NCI-H2171 (cell line): ENCODE measurements around the gene CDC42BPA.

Source experiments
- DNase-seq: peaks from one replicate; lab custom pipeline; 2025; lab: John Stamatoyannopoulos, UW

The CDC42BPA gene

DNA sequence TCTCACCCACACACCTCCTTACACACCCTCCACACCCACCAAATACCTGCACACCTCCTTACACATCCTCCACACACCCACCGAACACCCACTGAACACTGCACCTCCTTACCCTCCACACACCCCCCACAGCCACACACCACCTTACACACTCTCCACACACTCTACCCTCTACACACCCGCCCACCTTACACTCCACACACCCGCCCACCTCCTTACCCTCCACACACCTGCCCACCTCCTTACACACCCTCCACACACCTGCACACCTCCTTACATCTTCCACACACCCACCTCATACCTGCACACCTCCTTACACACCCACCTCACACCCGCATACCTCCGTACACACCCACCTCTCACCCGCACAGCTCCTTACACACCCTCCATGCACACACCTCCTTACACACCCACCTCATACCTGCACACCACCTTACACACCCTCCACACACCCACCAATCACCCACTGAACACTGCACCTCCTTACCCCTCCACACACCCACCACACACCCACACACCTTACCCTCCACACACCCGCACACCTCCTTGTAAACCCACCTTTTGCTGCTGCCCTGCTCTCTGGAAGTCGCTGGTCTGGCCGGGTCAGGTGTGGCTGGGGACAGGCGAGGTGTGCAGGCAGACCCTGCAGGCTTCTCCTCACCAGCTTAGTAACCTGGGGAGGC lies 339.7 kb downstream of the CDC42BPA start:
- no peak for DNase-seq

DNA sequence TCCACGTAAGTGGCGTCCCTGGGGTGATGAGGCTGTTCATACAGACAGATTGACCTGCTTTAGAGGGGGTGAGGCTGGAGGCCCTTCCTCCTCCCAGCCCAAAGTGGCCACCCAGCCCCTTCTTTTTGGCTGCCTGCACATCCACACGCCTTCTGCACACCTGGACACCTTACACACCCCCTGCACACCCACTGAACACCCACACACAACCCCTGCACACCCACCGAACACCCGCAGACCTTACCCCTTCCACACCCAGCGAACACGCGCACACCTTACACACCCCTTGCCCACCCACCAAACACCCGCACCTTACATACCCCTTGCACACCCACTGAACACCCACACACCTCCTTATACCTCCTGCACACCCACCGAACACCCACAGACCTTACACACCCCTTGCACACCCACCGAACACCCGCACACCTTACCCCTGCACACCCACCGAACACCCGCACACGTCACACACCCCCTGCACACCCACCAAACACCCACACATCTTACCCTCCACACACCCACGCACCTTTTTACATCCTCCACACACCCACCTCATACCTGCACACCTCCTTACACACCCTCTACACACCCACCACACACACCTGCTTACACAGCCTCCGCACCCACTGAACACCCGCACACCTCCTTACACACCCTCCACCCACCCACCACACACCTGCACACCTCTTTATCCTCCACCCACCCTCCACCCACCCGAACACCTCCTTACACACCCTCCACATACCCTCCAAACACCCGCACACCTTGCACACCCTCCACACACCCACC lies 340.5 kb downstream of the CDC42BPA start:
- DNase-seq = no peak

DNA sequence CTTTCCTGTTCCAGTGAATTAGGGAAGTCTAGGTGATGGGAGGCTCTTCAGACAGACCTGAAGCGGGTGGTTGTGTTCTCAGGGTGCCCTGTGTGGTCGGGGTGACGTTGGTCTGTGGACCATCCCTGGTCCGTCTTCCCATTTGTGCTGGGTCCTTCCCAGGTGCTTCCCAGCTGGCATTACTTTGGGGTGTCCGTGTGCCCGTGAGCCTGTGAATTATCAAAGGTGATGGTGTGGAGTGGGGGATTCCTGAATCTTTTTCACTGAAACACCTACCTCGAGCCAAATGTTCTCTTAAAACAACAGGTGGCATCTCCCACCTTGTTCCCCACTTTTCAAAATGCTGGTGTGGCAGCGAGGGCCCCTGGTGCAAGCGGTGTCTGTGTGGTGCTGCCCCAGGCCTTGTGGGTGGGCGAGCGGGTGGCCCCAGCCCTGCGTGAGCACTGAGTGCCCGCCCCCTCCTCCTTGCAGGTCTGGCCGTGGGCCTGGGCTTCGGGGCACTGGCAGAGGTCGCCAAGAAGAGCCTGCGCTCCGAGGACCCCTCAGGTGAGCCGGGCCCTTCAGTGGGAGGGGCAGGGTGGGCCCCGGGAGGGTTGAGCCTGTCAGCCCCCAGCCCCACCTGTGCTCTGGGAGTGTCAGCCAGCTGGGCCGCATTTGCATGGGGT lies 341.2 kb downstream of the CDC42BPA start:
- DNase-seq = no peak

DNA sequence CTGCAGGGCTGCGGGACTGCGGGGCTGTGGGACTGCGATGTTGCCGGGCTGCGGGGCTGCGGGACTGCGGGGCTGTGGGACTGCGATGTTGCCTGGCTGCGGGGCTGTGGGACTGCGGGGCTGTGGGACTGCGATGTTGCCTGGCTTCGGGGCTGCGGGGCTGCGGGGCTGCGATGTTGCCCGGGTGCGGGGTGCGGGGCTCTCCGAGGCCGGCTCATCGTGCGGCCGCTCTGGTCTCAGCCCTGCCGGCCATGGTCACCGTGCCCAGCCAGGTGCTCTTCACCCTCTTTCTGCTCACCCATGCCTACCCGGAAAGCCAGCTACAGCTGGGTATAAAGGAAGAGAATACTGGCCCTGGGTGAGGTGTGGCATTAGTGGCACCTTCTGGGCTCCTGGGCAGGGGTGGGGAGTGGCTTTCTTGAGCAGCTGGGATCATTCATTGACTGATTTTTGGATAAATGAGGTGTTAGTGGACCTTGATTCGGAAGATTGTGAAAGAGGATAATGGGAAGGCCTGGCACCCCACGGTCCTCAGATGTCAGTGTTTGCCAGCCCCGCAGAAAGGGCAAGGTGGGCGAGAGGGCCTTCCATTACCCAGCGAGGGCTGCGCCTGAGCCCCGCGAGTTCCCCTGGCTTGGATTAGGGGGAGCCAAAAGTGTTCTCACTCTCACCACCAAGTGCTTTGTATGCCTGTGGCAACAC lies 341.9 kb downstream of the CDC42BPA start:
- no peak for DNase-seq

DNA sequence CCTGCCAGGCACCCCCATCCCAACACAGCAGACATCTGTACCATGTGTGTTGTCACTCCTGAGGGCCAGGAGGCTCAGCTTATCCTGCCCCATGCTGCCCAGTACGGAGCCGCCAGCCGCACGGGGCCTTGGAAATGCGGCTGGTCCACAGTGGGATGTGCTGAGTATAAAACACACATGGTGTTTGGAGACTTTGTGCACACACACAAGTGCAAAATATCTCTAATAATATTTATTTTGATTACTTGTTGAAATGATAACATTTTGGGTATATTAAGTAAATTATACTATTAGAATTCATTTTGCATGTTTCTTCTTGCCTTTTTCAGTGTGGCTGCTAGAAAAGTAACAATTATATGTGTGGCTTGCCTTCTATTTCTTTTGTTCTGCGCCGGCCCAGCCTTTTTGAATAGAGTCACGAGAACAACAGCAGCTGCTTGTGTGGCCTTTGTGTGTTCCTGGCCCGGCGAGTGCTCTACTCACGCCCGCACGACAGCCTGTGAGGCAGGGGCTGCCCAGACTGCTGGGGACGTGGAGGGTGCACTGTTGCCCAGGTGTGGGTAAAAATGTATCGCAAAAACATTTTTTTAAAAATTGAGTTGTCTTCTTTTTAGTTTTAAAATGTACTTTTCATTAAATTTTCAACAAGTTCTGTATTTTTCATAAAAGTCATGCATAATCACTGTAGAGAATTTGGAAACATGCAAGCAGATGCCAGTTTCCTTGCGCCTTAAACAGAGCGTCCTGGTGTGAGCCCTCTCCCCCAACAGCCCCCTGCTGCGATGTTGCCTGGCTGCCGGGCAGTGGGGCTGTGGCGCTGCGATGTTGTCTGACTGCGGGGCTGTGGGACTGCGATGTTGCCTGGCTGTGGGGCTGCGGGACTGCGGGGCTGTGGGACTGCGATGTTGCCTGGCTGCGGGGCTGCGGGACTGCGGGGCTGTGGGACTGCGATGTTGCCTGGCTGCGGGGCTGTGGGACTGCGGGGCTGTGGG lies 342.7 kb downstream of the CDC42BPA start:
- no peak for DNase-seq

DNA sequence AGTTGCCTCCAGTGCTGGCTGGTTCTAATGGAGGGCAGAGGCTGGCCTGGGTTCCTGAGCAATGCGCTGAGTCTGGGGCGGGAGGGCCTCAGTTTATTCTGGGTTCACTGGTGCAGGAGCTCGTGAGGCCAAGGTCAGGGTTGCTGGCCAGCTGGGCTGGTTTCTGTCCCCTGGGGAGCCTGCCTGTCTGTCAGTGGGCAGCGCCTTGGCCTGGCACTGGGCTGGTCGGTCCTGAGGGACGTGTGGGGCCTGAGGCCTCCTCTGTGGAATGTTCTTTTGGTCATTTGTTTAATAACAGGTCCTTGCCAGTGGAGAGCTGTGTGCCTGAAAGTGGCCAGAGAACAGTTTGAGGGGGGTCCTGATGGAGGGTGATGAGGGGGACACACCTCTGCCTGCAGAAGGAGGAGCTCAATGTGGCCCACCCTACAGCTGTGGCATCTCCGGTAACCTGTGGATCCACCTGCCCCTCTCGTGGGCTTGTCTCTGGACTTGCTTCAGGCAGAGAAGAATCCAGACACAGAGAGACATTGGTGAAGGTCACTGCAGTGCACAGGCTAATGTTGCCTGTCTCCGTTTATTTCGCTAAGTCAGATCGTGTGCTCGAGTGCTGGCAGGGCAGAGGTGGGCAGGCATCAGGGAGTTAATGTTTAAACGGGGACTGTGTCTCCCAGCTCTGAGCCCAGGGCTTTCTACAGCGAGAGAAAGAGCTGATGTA lies 343.6 kb downstream of the CDC42BPA start:
- DNase-seq = no peak

DNA sequence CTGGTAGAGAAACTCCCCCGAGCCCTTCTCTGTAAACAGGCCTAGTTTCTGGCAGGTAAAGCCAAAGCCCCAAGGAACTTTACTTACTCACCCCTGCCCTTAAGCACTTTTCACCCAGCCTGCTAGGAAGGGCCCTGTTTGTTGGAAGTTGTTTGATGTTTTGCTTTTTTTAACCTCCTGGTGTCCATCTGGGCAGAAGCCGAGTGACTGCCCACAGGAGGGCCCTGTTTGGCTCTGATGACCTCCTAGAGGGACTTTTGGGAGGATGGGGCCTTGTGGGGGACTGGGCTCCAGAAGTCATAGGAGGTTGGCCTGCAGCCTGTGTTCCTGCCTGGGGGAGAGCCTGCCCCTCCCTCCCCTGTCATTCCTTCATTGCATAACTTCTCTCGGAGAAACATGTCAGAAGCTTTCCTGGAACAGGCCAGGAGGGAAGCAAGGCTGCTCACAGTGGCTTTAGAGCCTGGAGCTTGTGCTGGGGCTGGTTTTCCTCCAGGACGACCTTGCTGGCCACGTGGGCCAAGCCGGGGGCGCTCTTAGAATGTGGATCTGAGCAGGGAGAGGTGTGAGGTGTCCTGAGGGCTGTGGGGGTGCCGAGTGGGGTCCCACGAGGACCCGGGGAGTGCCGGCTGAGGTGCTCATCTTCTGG lies 344.3 kb downstream of the CDC42BPA start:
- DNase-seq = no peak

DNA sequence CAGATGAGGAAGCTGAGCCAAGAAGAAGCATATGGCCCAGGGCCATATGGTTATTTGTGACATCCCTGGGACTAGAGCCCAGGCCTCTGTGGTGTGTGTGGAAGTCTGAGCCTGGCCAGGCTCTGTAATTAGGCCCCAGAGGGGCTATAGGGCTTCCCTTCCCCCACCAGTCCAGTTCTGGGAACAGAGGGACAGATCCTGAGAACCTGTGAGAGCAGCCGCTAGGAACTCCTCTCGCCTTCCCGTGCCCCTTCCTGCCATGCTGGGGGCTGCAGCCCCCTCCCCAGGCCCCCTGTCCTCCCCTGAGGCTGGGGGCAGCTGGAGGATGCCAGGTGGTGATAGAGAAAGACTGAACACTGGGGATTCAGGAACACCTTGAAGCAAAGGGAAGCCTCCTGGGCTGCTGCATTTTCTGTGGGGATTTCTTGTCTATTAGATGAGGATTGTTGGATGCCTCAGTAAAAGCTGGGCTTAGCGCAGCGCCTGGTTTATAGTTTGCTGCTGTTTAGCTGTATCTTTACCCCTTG lies 344.9 kb downstream of the CDC42BPA start:
- peak; percentile 81 for DNase-seq

DNA sequence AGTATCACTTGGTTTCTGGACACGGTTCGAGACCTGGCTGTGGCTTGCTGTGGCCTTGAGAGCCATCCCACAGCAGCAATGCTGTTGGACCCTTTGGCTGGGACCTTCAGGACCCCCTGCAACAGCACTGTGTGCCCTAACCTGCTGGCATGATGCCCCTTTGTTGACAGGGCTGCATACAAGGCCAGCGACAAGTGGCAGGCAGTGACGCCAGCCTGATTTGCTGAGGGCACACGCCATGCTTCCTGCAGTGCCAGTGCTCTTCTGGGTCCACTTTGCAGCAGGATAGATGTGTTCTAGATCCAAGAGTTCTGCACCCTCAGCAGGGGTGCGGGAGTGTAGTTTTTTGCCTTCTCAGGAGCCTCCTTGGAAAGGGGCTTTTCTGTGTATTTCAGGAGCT lies 345.4 kb downstream of the CDC42BPA start:
- no peak for DNase-seq

DNA sequence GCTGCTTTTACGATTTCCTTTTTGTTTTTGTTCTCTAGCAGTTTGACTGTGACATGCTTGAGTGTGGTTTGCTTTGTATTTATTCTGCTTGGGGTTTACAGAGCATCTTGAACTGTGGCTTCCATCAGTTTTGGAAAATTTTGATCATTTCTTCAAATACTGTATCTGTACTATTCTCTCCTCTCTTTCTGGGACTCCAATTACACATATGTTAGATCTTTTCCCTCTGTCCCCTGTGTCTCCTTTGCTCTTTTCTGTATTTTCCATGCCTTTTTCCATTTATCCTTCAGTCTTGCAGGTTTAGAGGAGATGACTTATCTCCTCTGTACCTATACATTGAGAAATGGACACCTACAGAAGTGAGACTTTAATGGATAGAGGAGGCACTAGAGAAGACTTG lies 346.5 kb downstream of the CDC42BPA start:
- no peak for DNase-seq

DNA sequence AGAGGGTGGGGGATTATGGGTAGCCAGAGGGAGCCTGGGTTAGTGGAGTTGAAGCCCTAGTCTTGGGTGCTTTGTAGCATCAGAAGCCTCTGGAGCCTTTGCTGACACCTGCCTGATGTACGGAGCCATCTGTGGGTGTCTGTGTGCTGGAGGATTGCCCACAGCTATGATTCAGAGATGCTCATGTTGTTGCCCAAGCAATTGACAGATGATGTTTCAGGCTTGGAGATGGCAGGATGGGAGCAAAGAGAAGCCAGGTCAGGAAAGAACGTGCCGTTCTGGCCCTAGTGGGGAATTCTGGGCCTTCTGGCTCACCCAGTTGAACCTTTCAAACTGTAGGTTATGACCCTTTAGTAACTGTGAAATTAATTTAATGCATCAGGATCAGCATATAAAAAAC lies 350.6 kb downstream of the CDC42BPA start:
- peak; percentile 62 for DNase-seq

DNA sequence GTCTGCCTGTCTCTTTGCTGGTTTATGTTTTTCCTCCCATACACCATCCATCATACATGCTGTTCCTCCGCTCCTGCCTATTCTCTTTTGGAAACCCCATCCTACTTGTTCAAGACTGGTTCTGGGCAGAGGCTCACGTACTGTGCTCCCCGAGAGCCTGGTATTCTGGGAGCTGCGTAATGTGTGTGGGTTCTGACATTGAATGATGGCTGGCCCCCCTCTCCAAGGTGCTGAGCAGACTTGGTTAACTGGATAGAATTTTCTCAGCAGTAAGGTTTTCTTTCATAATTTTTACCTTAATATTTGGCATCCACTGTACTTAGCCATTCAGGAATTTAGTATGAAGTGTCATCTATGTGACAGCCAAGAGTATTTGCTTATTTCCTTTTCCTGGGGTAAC lies 351.6 kb downstream of the CDC42BPA start:
- no peak for DNase-seq

DNA sequence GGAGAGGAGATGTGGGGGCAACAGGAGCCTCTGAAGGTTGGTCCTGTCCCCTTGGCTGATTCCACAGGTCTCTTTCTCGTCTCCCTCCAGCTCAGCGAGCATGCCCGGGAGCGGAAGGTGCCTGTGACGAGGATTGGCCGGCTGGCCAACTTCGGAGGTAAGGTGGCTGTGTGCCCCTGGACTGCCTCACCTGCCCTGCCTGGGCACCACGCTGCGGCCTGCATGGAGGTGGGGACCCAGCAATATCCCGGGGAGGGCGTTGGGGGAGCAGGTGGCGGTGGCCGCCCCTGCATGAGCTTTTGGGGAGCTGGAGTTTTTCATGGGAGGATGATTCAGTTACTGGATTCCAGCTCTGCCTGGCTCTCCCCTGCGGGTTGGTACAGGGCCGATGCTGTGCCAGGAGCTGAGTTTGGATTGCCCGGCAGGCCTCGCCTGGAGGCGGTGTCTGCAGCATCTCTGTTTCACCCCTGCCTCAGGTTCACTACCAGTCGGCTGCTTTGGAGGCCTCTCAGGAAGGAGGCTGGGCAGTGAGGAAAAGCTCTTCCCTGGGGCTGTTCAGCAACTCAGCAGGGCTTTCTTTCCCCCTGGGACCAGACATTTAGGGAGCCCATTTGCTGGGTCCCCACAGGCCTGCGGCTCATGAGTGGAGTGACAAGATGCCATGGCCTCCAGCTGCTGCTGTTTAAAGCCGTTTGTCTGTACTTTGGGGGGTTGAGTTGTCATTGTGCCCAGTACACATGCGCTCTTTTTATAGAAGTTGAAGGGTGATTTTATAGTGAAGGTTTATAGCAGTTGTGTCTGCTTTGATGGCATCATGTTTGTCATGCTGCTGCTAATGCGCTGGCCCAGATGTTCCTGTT lies 352.5 kb downstream of the CDC42BPA start:
- no peak for DNase-seq

DNA sequence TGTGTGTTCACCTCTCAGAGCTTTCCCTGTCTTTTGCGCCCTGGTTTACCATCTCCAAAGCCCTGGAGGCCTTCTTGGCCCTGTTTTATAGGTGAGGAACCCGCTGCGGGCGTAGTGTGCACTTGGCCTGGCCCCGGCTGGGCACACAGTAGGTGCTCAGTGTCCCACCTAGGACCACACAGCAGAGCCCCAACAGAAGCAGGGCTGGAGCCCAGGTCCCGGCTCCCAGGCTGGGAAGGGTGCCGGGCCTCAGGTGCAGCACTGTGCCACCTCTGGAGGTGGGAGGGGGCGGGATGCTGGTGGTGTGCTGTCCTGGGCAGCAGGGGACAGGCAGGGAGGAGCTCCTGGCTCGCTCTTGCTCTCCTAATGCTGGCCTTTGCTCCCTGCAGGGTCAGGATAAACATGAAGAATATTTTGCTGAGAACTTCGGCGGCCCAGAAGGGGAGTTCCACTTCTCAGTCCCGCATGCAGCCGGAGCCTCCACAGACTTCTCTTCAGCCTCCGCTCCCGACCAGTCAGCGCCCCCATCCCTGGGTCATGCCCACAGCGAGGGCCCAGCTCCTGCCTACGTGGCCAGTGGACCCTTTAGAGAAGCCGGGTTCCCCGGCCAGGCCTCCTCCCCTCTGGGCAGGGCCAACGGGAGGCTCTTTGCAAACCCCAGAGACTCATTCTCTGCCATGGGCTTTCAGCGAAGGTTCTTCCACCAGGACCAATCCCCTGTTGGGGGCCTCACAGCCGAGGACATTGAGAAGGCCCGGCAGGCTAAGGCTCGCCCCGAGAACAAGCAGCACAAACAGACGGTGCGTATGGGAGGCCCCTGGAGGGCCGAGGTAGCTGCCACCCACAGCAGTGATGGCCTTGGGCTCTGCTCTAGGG lies 353.4 kb downstream of the CDC42BPA start:
- no peak for DNase-seq

DNA sequence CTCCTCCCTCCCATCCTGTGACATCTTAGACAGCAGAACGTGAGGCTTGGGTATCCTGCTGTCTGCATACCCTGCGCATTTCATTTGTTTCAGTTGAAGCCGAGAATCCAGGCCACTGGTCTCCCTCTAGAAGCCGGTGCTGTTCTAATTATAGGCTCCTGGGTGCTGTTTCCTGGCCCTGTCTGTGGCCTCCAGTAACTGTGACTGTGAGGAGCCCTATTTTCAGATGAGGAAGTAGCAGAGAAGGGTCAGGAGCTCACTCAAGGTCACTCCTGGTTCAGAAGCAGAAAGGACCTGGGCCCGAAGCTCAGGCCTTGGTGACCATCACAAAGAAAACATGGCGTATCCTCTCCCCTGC lies 354.2 kb downstream of the CDC42BPA start:
- no peak for DNase-seq

DNA sequence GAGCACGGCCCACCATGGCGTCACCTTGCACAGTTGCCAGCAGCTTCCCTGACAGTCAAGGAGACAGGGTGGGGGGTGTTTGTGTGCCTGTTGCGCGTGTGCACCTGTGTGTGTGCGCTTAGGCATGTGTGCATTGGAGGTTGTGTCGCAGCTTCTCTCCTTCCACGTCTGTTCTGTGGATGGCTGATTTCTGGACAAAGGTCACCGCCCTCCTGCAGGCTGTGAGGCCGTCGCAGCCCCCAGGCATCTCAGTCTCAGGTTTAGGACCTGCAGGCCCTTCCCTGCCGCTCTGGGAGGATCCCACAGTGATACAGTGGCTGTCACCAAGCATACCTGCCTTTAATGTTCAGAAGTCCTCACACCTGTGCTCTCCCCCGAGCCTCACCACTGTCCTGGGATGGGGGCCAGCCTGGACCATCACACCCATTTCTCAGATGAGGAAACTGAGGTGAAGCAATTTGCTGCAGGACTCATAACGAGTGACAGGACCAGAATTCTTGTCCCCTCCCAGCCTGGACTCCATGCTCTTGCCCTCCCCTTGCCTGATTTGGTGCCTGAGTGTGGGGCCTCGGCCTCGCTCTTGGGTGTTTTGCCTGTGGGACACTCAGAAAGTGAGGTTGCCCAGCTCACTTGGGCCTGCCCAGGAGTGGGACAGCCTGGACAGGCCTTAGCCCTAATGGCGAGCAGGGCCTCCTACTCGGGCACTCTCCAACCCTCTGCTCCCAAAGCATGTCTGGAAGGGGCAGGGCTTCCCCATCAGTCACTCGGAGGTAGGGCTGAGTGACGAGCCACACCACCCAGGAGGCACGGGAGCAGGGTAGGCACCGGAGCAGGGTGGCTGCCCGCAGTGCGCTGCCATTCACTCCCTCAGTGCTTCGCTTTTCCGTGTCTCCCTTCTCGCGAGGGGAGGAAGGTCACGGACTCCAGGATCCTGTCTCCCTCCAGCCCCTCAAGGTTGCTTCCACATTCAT lies 355.6 kb downstream of the CDC42BPA start:
- no peak for DNase-seq
